Brain pericyte (primary cell): ENCODE measurements around the gene BEST3.
"Not testable (repeated sequence)": the region's sequence is repeated elsewhere in the genome, so short reads cannot be mapped to it uniquely, and the experiment has no call there.

Experiments used
- DNase-seq: peaks from one replicate; pipeline ENCODE4 v3.0.0-alpha.2; 2012; ENCODE audit warnings: low read depth, low spot score

BEST3 gene

GRCh38 chr12:69649529-69649928, 49.6 kb downstream of the BEST3 start:
- no peak for DNase-seq

GRCh38 chr12:69648476-69648875, 50.6 kb downstream of the BEST3 start:
- DNase-seq, result no peak

DNA sequence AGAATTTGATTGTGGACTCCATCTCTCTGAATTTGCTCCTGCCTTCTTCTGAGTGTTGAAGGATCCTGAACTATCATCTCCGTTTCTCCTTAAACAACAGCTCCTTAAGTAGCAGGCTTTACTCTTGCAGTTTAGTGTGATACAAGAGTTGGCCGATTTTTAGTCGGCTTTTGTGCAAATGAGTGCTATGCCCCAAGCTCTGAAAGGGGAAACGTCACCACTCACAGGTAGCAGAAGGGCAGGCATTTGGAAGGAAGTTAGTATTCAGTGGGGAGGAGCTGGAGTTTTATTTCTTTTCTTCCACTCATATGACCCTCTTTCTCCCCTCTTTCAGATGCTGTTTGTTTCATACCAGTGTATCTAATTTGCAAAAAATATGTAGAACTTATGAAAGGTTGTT, 51.9 kb downstream of the BEST3 start:
- no peak for DNase-seq

- no peak for DNase-seq
Observed at GRCh38 chr12:69645031-69645430, 54.1 kb downstream of the BEST3 start.

- no peak for DNase-seq
Observed at GRCh38 chr12:69644511-69644910, 54.6 kb downstream of the BEST3 start.

DNA sequence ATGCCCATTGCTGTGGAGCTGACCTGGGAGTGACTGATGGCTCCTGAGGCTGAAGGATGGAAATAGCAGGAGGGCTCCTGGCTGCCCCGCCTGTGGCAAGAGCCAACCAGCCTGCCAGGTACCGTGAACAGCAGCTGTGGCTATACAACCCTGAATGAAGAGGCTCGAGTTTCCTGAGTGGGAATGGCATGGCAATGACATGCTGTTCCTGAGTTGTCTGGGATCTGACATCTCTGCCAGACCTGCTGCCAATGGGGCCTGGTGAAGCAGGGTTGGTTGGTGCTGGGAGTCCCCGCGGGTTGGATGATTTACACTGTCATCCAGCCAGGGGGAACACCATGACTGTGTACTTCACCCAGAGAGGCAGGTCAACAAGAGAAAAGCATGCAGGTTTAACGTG, 56.6 kb downstream of the BEST3 start:
- no peak for DNase-seq

GRCh38 chr12:69641546-69641945, 57.6 kb downstream of the BEST3 start:
- DNase-seq, result no peak

- peak; percentile 10 for DNase-seq
Observed at GRCh38 chr12:69639400-69640016, 59.6 kb downstream of the BEST3 start.

- no peak for DNase-seq
Observed at GRCh38 chr12:69633061-69633460, 66.0 kb downstream of the BEST3 start.

GRCh38 chr12:69630191-69630590, 68.9 kb downstream of the BEST3 start:
- no peak for DNase-seq

- no peak for DNase-seq
Observed at GRCh38 chr12:69627501-69627900, 71.6 kb downstream of the BEST3 start.

- DNase-seq, result no peak
Observed at GRCh38 chr12:69623970-69624369, 75.1 kb downstream of the BEST3 start.

DNA sequence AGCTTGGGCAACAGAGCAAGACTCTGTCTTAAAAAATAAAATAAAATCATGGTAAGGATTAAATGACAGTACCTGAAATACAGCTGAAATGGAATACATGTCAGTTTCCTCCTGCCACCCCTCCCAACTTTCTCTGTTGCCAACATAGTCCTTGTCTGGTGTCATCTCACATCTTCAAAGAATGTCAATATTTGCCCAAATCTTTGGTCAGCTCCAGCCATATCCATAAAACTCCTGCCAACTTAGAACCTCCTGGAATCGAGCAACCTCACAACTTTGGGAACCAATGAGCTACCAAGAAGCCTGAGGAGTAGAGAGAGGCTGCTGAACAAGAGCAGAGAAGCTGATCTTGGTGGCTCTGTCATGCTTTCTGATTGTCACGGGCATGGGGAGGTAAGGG, 77.6 kb downstream of the BEST3 start:
- no peak for DNase-seq

GRCh38 chr12:69620921-69621320, 78.2 kb downstream of the BEST3 start:
- no peak for DNase-seq

- DNase-seq, result no peak
Observed at GRCh38 chr12:69620077-69620476, 79.0 kb downstream of the BEST3 start.

DNA sequence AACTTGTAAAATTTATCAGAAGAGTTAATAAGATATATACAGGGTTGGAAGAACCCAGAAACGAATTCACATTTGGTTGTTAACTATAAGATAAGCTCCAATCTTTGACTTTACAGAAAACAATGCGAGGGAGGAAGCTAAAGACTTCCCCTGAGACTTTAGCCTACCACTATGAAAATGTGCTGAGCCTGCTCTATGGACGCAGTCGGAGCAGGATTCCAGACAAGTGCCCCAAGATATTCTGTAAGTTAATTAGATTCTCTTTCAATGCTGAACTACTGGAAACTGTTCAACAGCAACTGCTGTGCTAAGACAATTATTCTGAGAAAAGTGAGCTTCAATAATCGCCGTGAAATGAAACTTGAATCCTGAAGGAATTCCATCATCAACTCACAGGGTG, 80.1 kb downstream of the BEST3 start:
- DNase-seq, result no peak

DNA sequence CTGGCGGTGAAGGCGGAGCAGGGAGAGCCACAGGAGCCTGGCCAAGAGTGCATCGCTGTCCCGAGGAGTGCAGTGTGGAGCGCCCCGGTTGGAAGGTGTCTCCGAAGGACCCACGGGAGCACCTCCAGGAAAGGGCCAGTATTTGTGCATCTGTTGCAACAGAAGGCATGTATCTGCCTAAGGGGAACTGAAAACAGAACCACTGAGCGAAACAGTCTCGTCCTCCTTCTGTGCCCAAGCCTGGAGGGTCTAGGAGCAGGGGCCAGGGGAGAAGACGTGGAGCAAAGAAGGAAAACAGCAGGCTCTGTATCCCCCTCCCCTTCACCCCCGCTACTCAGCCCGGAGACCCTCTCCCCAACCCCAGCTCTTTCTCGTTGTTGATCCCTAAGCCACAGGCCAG, 83.1 kb downstream of the BEST3 start:
- DNase-seq, result no peak

DNA sequence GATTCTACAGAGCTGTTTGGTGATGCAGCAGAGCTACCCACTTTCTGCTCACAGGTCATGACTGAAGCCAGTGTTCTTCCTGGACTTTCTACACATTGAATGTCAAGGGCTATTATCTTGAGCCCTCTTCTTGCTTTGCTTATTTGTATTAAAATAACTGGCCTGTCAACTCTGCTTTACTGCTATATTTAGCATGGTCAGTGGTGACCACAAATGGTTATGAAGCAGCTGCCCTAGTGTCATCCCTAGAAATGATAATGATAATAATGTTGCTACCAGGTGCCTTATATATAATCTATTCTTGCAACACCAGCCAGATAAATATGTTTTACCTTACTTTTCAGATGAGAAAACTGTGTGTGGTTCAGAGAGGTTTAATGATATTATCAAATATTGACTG, 85.8 kb downstream of the BEST3 start:
- DNase-seq, result no peak

DNA sequence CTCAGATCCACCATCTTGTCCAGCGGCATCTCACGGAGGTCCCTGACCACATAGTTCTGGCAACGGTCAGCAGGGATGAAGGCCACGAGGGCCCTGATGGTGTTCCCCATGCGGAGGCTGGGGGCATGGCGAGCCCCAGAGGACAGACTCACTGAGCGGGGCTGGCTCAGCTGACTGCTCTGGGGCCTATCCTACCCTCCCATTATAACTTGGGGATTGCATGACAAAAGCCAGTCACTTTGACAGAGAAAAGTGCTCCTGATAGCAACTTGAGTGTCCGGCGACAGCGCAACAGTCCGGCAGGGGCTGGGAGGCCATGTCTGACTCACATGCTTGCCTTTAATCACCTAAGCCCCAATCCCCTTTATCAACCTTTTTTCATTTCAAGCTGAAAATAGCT, 88.4 kb downstream of the BEST3 start, which contains the start of gene LRRC10:
Gene LRRC10 (minus strand): TSS at position 179 of the 400 bp plus-strand sequence. CDS start 69 bp downstream, at position 110.
- no peak for DNase-seq

DNA sequence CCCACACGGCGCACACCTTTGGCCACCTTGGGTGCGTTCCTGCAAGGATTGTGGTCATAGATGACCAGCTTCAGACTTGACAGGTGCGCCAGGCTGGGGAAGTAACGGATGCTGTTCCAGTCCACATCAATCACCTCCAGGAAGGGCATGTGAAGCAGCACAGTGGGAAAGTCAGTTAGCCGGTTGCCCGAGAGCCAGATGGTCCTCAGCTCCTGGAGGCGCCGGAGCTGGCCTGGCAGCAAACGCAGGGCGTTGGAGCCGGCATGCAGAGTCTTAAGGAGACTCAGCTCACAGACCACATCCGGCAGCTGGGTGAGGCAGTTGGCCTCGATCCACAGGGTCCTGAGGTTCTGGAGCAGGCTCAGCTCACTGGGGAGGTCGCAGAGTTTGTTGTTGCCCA, 89.0 kb downstream of the BEST3 start:
- no peak for DNase-seq

GRCh38 chr12:69608114-69608513, 91.0 kb downstream of the BEST3 start:
- DNase-seq, result no peak

GRCh38 chr12:69604275-69604674, 94.8 kb downstream of the BEST3 start:
- not testable (repeated sequence) for DNase-seq
